Body of pancreas (tissue), 4 donors: Measurements from ENCODE around the gene GRIN1.

Source experiments
- POLR2A ChIP-seq, 3 donors: fragments of 450-650 bp; IDR thresholded peaks; one replicate each; pipeline ENCODE4 v1.6.1; 2016; ENCODE audit warnings: antibody characterized with exemption in 3 of 3, mild to moderate bottlenecking in 2 of 3
- TF ChIP-seq, protein P1 (sequence below), 7 experiments: fragments of 450-650 bp in 4 of 7; fragments of 200-600 bp in 3 of 7; sonication (generic) in 3 of 7; IDR thresholded peaks; one replicate each; pipeline ENCODE4 v1.5.1; 2016 to 2019; ENCODE audit warnings: antibody characterized with exemption in 7 of 7

DNA sequence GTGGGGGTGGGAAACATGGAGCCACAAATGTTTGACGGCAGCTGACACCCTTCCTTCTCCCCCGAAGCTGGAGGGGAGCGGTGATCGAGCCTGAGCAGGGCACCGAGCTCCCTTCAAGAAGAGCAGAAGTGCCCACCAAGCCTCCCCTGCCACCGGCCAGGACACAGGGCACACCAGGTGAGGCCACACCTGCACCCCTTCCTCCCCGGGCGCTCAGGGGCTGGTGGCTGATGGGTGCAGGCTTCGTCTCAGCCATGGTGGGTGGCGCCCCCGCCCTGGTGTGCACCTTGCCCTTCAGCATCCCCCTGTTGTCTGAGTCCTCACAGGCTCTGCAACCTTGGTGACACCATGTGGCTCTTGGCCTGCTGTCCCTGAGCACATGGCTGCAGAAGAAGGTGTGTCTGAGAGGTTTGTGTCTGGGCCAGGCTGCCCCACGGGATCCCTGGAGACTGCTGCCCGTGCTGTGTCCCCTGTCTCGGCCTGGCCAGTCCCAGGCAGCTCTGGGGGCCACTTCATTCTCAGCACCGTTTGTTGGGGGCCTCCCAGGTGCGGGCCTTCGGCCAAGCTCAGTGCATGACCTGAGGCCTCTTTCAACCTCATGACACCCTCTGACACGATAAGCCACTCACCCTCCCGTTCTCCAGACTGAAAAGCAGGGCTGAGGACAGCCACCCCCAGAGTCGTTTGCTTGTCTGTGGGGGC is 41.0 kb upstream of the GRIN1 start:
- TF ChIP-seq, protein P1, sequence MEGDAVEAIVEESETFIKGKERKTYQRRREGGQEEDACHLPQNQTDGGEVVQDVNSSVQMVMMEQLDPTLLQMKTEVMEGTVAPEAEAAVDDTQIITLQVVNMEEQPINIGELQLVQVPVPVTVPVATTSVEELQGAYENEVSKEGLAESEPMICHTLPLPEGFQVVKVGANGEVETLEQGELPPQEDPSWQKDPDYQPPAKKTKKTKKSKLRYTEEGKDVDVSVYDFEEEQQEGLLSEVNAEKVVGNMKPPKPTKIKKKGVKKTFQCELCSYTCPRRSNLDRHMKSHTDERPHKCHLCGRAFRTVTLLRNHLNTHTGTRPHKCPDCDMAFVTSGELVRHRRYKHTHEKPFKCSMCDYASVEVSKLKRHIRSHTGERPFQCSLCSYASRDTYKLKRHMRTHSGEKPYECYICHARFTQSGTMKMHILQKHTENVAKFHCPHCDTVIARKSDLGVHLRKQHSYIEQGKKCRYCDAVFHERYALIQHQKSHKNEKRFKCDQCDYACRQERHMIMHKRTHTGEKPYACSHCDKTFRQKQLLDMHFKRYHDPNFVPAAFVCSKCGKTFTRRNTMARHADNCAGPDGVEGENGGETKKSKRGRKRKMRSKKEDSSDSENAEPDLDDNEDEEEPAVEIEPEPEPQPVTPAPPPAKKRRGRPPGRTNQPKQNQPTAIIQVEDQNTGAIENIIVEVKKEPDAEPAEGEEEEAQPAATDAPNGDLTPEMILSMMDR (IDR thresholded peaks at IDR 0.05): no peak
- TF ChIP-seq POLR2A (IDR thresholded peaks at IDR 0.05): no peak
